HG03460 (cell line): Measurements from ENCODE around the gene ZNF417.
"Not testable (repeated sequence)": the region's sequence is repeated elsewhere in the genome, so short reads cannot be mapped to it uniquely, and the experiment has no call there.

Source experiments
- ATAC-seq: cut with Tn5 transposase; IDR thresholded peaks from one replicate; pipeline ENCODE4 v1.9.1; 2021; ENCODE audit not compliant: unreplicated experiment

Gene ZNF417

DNA sequence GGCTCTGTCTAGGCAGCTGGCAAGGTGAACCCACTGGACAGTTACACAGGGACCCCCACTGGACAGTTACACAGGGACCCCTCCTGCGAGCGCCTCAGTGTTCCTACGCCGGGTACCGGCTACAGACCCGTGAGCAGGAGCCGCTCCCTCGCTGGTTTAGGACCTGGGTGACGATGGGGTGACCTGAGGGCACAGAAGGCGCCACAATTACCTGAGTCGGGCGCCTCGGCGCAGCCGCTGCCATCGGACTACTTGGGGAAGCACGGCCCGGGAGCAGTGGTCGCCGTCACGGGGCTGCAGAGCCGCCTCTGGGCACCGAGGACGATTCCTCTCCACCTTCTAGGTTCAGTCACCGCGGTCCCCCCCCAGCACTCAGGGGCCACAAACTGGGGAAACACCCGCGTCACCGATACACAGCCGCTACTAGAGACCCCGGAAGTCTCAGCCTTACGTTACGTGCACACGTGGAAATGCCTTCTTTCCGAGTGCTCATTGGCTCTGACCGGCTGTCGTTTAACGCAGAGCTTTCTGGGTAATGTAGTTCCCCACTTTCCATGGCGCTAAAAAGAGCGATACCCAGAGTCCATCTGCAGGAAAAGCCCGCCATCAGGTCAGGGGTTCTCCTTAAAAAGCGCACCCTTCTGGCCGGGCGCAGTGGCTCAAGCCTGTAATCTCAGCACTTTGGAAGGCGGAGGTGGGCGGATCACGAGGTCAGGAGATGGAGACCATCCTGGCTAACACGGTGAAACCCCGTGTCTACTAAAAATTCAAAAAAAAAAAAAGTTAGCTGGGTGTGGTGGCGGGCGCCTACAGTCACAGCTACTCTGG is at the start of gene ZNF417:
TSS of gene ZNF417 (minus strand) at position 425 of the 828 bp plus-strand sequence. CDS start at position 244, 181 bp downstream.
- peak; percentile 97 for ATAC-seq

DNA sequence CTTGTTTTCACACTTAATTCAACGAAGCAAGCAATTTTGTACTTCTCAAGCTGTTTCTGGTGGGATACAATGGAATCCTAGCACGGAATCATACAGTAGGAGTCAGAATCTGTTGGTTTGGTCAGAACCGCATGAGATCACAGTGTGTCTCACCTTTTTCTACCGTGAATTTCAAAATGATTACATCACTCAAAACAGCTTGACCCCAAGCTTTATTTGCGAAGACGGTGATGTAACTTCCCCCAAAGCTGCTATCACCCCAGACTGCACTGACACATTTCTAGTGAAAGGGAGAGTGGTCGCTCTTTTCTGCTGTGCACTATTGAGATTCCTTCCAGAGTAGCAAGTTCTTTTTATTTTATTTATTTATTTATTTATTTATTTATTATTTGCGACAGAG is 48.4 kb upstream of the ZNF417 start:
- no peak for ATAC-seq

DNA sequence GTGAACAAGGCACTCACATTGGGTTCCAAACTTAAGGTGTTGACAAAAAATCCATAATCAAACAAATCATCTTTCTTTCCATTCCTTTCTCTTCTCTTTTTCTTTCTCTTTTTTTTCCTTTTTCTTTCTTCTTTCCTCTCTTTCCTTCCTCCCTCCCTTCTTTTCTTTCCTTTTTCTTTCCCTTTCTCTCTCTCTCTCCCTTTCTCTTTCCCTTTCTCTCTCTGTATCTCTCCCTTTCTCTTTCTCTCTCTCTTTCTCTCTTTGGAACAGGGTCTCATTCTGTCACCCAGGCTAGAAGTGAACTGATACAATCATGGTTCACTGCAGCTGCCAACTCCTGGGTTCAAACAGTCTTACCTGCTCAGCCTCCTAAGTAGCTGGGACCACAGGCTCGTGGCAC is 45.4 kb upstream of the ZNF417 start:
- ATAC-seq: no peak

DNA sequence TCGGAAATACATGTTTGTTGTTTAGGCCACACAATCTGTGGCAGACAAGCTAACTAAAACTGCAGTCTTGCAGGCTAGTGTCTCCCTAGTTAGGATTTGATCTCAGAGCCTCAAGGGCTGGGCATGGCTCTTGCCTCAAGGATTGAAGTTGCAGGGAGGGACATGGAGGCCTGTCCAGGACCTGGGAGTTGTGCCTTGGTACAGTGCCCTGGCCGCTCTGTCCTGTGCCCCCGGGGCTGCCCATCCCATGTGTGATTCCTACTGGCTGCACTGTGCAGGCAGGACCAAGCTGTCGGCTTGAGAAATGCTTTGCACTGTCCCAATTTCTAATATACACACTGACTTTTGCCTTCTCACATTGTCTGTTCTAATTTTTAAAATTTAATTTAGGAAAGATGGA is 38.6 kb upstream of the ZNF417 start:
- no peak for ATAC-seq

DNA sequence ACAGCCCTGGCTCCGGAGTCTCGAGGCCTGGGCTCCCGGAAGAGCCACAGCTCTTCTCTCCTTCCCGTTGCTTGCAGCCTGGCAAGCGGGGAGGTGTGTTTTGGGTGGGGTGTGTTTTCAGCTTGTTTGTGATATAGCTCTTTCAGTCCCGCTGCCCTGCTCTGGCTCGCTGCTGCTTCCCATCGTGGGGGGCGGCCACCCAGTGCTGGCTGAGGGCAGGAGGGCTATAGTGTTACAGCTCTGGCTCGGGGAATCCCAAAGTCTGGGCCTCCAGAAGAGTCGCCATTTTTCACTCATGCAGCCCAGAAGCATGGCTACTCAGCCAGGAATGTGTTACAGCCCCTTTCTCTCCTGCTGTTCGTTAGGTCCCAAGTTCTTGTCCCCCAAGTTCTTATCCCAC is 33.3 kb upstream of the ZNF417 start:
- ATAC-seq: no peak

DNA sequence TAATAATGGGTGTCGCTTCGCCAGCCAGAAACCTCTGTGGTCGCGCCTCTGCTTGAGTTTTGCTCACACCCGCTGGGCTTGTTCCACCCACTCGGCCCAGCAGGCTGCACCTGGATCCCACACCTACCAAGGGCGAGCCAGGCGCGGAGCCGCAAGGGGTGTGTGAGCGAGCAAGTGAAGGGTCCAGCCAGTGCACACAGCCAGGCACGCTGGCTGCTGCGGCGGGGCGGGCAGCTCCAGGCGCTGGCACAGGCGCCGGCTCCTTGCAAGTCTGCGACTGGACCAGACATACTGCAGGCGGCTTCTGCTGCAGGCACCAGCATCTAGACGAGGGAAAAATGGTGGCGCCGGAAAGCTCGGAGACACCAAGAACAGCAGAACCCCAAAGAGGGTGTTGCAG is 32.9 kb upstream of the ZNF417 start:
- ATAC-seq: no peak

DNA sequence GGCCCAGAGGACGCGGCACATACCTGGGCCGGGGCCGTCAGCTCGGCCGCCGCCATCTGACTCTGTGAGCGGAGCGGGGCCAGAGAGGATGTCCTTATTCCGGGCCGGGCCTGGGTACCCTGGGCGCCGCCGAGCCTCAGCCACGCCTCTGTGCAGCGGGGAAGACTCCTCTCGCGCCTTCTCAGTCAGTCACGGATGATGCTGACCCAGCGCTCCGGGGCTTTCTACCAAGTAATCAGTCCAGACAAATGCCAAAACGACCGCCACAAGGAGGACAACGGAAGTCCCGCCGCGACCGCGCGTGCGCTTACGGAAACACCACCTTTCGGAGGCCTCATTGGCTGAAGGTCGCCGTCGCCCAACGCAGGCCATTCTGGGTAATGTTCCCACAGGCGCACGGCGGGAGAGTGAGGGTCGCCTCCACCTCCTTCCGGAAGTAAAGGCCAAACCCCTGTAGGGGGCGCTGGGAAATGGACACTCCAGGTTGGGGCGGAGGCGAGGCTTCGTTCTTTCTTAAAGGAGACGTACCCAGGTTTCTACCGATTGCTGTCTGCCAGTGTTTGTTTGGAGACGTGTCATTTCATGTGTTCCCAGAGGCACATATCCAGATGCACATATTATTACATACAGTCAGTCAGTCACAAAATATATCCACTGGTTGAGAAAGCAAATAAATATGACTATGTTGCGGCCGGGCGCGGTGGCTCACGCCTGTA is 31.2 kb upstream of the ZNF417 start, which contains the start of gene ZNF256:
TSS of gene ZNF256 (minus strand) at position 288 of the 716 bp plus-strand sequence. CDS start at position 56, 232 bp downstream.
- peak; percentile 90 for ATAC-seq

DNA sequence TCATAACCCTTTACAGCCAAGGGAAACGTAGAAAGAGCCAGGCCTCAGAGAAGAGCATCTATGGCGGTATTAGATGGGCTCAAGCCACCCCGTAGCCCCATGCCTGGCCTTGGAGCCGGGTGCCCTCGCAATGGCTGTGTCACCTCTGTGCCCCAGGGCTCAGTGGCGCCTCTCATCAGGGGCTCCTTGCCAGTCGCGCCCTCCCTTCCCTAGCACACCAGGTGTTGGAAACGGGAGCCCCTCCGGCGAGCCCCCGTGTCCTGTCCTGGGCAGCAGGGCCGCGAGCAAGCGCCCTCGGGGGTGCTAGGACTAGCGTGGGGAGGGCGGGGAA is 30.7 kb upstream of the ZNF417 start:
- ATAC-seq: no peak

DNA sequence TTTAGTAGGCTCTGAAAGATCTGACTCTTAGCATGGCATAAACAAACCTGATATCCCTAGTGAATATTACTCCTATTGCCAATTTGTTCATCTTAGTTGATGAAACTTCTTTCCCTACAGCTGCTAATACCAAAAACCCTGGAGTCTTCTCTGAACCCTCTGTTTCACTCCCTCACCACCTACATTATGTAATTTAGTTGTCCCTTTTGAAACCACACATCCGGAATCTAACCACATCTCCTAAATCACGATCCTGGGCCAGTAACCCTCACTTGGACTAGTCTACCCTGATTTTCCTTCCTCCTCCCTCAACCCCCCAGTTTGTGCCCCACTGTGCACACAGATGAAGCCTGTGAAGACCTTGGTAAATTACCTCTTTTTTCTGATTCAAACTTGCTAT is 29.9 kb upstream of the ZNF417 start:
- ATAC-seq: no peak

DNA sequence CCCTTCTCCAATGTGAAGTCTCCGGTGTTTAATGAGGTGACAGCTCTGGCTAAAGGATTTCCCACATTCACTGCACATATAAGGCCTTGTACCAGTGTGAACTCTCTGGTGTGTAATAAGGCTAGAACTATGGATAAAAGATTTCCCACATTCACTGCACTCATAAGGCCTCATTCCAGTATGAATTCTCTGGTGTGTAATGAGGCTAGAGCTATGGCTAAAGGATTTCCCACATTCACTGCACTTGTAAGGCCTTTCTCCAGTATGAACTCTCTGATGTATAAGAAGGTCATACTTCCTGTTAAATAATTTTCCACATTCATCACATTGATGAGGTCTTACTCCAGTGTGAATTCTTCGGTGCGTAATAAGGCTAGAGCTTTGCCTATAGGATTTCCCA is 25.2 kb upstream of the ZNF417 start:
- ATAC-seq: no peak

DNA sequence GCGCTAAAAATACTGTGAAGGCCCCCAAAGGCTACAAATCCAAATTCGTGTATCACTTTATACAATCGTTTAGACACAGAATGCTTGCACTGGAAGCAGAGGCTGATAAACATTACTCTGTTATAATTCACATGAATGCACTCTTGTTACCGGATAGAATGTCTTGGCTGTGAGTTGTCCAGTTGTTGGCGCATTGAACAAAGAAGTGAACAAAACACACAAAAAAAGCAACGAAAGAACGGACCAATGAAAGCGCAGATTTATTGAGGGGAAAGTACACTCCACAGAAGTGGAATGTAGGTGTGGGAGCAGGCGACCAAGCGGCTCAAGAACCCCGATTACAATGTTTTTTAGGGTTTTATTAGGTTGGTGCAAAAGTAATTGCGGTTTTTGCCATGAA is 19.3 kb upstream of the ZNF417 start:
- no peak for ATAC-seq

DNA sequence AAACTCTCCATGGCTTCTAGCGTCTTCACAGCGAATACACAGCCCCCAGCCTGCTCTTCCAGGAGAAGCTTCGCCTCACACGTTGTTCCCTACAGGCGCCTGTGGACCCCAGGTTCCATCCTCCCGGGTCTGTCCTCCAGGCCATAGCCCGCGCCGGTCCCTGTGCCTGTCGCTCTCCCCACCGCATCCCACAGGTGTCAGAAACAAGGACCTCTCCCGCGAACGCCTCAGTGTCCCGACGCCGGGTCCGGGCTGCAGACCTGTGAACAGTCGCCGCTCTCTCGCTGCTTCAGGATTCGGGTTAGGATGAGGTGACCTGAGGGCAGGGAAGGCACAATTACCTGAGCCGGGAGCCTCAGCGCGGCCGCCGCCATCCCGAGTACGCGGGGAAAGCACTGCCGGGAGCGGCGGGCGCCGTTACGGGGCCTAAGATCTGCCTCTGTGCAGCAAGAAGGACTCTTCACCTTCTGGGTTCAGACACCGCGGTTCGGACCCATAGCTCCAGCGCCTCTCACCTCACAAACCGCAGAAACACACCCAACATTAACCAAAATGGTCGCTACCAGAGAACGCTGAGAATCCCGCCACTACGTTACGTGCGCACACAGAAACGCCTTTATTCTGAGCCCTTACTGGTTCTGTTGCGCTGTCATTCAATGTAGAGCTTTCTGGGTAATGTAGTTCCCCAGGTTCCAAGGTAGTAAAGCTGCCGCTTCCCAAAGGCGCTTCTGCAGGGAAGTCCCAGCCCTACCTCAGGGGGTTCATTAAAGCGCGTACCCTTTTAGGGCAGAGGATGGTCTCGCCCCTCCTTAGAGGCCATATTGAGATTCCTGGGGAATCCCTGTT is 18.7 kb upstream of the ZNF417 start, which contains the start of gene ZNF418:
TSS of gene ZNF418 (minus strand) at position 583 of the 846 bp plus-strand sequence. CDS start 1,580 bp downstream, outside the sequence.
- ATAC-seq: peak; percentile 74

DNA sequence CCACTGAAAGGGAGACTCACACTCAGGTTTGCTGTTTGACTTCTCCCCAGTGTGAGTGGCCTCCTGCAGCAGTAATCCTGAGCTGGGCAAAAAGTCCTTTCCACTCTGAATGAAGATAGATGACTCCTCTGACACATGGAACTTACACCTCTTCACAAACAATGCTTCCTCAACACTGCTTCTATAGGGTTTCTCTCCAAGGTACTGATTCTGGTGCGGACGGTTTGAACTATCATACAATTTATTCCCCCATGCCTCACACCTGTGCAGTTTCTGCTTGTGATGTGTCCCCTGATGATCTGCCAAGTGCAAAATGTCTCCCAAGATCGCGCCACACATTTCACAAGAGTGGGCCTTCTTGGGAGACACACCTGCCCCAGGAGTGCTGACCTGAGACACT is 11.2 kb upstream of the ZNF417 start:
- no peak for ATAC-seq

DNA sequence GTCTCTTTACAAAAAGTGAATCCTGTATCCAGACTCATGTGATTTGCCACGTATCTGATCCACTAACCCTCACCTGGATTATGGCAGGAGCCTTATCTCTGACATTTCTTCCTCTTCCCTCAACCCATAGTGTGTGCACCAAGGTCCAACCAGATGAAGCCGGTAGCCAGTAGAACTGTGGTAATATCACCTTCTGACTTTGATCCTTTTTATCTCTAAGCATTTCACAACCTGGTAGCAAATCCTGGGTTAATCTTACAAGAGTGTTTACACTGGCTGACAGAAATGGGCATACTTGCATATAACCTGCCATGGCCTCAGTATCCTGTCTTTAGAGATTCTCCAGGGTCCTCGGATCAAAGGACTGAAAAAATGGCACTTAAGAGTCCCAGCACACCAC is 1.9 kb downstream of the ZNF417 start:
- no peak for ATAC-seq

DNA sequence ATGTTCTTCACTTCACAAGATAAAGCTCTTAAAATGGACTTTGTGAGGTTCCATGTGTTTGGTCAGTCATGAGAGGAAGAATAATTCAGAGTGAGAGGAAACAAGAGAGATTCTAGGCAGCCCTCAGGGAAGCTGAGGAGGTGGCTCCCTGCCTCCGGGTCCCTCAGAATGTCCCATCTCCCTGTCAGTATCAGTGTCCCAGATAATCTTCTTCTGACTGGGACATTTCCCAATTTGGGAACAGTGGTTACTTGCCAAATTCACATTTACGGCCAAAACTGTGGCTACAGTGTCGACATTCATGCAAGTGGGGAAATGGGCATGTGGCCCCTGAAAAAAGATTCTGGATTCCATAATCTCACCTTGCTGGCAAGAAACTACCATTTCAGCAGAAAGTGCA is 9.0 kb downstream of the ZNF417 start:
- no peak for ATAC-seq

DNA sequence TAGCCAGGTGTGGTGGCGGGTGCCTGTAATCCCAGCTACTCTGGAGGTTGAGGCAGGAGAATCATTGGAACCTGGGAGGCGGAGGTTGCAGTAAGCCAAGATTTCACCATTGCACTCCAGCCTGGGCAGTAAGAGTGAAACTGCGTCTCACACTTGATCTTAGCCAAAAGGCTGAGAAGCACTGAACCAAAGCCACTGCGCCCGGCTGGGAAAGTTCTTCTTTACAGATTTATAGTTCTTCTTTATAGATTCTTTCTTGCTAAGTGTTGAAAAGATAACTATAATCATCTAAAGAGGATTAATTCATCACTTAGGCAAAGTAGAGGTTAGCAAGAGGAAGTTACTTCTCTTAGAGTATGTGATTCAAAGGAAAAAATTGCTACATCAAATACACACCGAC is 11.1 kb downstream of the ZNF417 start:
- no peak for ATAC-seq

DNA sequence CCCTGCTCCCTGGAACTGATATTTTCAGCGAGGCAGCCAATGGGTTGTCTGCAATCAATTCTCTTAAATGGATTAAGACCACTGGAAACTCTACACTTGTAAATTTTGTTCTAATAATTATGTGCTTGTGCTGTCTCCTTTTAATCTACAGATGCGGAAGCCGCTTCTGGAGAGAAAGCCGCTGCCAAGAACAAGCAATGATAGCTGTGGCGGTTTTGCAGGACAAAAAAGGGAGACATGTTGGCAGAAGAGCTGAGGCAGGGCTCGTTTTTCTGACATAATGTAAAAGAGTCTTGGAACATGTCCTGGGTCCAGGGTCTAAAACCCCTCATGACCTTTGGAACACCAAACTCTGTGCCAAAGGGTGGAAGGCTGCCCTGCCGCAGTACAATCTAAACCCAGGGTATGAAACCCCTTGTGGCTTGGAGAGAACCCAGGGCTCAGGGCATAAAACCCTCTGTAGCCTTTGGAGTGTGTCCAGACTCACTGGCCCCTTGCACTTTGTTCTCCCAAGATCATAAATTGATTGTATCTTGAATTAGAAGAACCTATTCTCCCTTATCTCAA is 12.7 kb downstream of the ZNF417 start:
- ATAC-seq: no peak

DNA sequence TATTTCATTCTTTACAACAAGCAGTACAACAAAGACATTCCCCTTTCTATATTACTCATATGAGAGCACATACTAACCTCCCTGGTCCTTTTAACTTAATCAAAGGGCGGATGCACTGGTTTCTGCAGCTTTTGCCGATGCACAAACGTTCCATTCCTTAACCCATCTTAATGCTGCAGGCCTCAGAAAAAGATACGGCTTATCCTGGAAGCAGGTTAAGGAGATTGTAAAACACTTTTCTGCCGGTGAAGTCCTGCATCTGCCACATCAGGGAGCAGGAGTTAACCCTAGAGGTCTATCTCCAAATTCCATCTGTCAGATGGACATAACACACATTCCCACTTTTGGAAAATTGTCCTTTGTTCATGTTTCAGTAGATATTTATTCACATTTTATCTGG is 16.1 kb downstream of the ZNF417 start:
- no peak for ATAC-seq

DNA sequence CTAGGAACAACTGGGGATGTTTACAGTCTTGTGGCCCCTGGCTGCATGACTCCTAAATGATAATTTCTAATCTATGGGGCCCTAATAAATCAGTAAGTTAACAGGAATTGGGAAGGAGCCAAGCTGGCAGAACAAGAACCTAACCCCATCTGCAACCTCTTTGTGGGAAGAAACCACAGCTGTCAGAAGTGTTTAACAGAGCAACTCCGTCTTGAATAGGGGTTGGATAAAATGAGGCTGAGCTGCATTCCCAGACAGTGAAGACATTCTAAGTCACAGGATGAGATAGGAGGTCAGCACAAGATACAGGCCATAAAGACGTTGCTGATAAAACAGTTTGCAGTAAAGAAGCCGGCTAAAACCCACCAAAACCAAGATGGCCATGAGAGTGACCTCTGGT is 25.7 kb downstream of the ZNF417 start:
- ATAC-seq: not testable (repeated sequence)

DNA sequence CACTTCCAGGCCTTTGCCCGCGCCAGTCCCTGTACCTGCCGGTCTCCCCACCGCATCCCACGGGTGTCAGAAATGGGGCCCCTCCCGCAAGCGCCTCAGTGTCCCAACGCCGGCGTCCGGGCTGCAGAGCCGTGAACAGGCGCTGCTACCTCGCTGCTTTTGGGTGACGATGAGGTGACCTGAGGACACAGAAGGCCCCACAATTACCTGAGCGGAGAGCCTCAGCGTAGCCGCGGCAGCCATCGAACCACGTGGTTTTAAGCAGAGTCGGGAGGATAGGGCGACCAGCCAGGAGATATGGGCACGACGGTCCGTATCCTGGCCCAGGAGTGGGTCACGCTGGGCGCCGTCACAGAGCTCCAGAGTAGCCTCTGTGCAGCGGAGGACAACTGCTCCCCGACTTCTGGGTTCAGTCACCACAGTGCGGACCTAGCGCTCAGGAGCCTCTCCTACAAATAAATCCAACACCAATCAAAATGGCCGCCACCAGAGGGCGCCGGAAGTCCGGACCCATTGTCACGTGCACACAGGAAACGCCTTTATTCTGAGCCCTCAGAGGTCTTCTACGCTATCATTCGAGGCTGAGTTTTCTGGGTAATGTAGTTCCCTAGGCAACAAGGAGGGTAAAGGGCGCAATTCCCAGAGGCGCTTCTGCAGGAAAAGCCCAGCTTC is 27.7 kb downstream of the ZNF417 start, which contains the start of gene ZNF814:
TSS of gene ZNF814 (minus strand) at position 478 of the 672 bp plus-strand sequence. CDS start at position 243, 235 bp downstream.
- ATAC-seq: peak; percentile 74
